Neural progenitor cell (in vitro differentiated cells): Measurements from ENCODE around the gene FARP2. TPM values are rescaled to one million over a fixed set of nuclear protein-coding genes. Genes with fewer than 3 reads are reported as not detected.

ENCODE experiments used
- DNase-seq: peaks from one replicate; pipeline ENCODE4 v3.0.0-alpha.2; 2016; ENCODE audit warnings: low spot score
- H2AFZ ChIP-seq: fragments of 200-600 bp; sonication (generic); replicated peaks from 2 replicates; pipeline ENCODE4 v1.6.1; 2016; ENCODE audit warnings: antibody characterized with exemption
- H3F3A ChIP-seq: fragments of 200-600 bp; sonication (generic); 2 replicates; pipeline ENCODE4 v1.6.1; 2016; ENCODE audit warnings: antibody characterized with exemption, low read depth
- H3K27ac ChIP-seq: fragments of 200-600 bp; sonication (generic); 2 replicates; pipeline ENCODE4 v1.5.1; 2016; ENCODE audit warnings: mild to moderate bottlenecking
- H3K27me3 ChIP-seq: fragments of 200-600 bp; sonication (generic); 2 replicates; pipeline ENCODE4 v1.6.1; 2016; ENCODE audit warnings: mild to moderate bottlenecking, moderate library complexity
- H3K36me3 ChIP-seq: fragments of 200-600 bp; sonication (generic); 2 replicates; pipeline ENCODE4 v1.5.1; 2016
- H3K4me1 ChIP-seq: fragments of 200-600 bp; sonication (generic); 2 replicates; pipeline ENCODE4 v1.6.1; 2016; ENCODE audit warnings: mixed run types
- H3K4me2 ChIP-seq: fragments of 200-600 bp; sonication (generic); 2 replicates; pipeline ENCODE4 v1.6.1; 2016
- H3K4me3 ChIP-seq: fragments of 200-600 bp; sonication (generic); 2 replicates; pipeline ENCODE4 v1.5.1; 2016
- H3K79me2 ChIP-seq: fragments of 200-600 bp; sonication (generic); 2 replicates; pipeline ENCODE4 v1.6.1; 2016; ENCODE audit warnings: low read depth
- H3K9ac ChIP-seq: fragments of 200-600 bp; sonication (generic); 2 replicates; pipeline ENCODE4 v1.6.1; 2016
- H3K9me3 ChIP-seq: fragments of 200-600 bp; sonication (generic); 2 replicates; pipeline ENCODE4 v1.5.1; 2016; ENCODE audit warnings: low read depth
- H4K20me1 ChIP-seq: fragments of 200-600 bp; sonication (generic); 2 replicates; pipeline ENCODE4 v1.6.1; 2016; ENCODE audit warnings: low read depth
- H3K27ac Mint-ChIP-seq: 3 replicates; pipeline ENCODE4 v1.8.0; 2021; ENCODE audit warnings: mixed read lengths
- H3K27me3 Mint-ChIP-seq: 2 replicates; pipeline ENCODE4 v1.8.0; 2022; ENCODE audit warnings: low read depth, mild to moderate bottlenecking, inconsistent platforms, moderate library complexity, mixed read lengths; ENCODE audit not compliant: insufficient read depth
- H3K36me3 Mint-ChIP-seq: 3 replicates; pipeline ENCODE4 v1.8.0; 2021; ENCODE audit warnings: mixed read lengths
- H3K4me1 Mint-ChIP-seq: 3 replicates; pipeline ENCODE4 v1.8.0; 2021; ENCODE audit warnings: mixed read lengths
- H3K4me3 Mint-ChIP-seq: 3 replicates; pipeline ENCODE4 v1.8.0; 2021; ENCODE audit warnings: mild to moderate bottlenecking, moderate library complexity, mixed read lengths
- H3K9me3 Mint-ChIP-seq: 3 replicates; pipeline ENCODE4 v1.8.0; 2020; ENCODE audit warnings: mixed read lengths
- CTCF ChIP-seq: fragments of 200-600 bp; sonication (generic); IDR thresholded peaks from 2 replicates; pipeline ENCODE4 v1.5.1; 2017; ENCODE audit warnings: antibody characterized with exemption, mild to moderate bottlenecking
- EZH2 ChIP-seq: fragments of 200-600 bp; sonication (generic); IDR thresholded peaks from 2 replicates; pipeline ENCODE4 v1.6.1; 2017; ENCODE audit warnings: antibody characterized with exemption, mild to moderate bottlenecking, moderate library complexity
- EZH2phosphoT487 ChIP-seq: fragments of 200-600 bp; sonication (generic); IDR thresholded peaks from 2 replicates; pipeline ENCODE4 v1.6.1; 2017; ENCODE audit warnings: antibody characterized with exemption
- total RNA-seq: library from RNA; depleted of rRNA; stranded (reverse); fragments of >200 nt; gene quantifications from 2 replicates; pipeline ENCODE4 v1.2.3, GENCODE V29; 2015; ENCODE audit warnings: low replicate concordance

FARP2 gene
- total RNA-seq, 1 donor from 2014 or later, result 32.3 TPM

GRCh38 chr2:241459520-241459919 lies 103.4 kb downstream of the FARP2 start:
- H3K4me1 Mint-ChIP-seq, result no peaks in the 10 kb centered on the region
- DNase-seq, result no peak
- H3K79me2 ChIP-seq, result no peaks in the 10 kb centered on the region
- H3K4me3 Mint-ChIP-seq, result no peak overlapping the region
- H3K27me3 ChIP-seq, result no peaks in the 10 kb centered on the region
- no peak for TF ChIP-seq EZH2
- no peak for TF ChIP-seq CTCF
- no peak for TF ChIP-seq EZH2phosphoT487
- H3K36me3 ChIP-seq, result no peaks in the 10 kb centered on the region
- H3K27me3 Mint-ChIP-seq, result no peaks in the 10 kb centered on the region
- H3K9me3 Mint-ChIP-seq, result no peaks in the 10 kb centered on the region
- H3K36me3 Mint-ChIP-seq, result no peaks in the 10 kb centered on the region
- no peaks in the 10 kb centered on the region for H4K20me1 ChIP-seq
- H2AFZ ChIP-seq, result no peak overlapping the region
- H3K9ac ChIP-seq, result no peak overlapping the region
- H3K27ac Mint-ChIP-seq, result no peak overlapping the region
- H3K4me2 ChIP-seq, result no peak overlapping the region
- H3K4me3 ChIP-seq, result no peak overlapping the region
- no peaks in the 10 kb centered on the region for H3K4me1 ChIP-seq
- no peaks in the 10 kb centered on the region for H3F3A ChIP-seq
- no peaks in the 10 kb centered on the region for H3K9me3 ChIP-seq
- H3K27ac ChIP-seq, result no peak overlapping the region

GRCh38 chr2:241460631-241461030 lies 104.5 kb downstream of the FARP2 start:
- Mint-ChIP-seq H3K4me1 (no peaks in the 10 kb centered on the region), H3K27ac (no peak overlapping the region), H3K9me3 (no peaks in the 10 kb centered on the region), H3K4me3 (no peak overlapping the region), H3K27me3 (no peaks in the 10 kb centered on the region), H3K36me3 (peaks cover 4% of the 10 kb centered on the region)
- no peaks in the 10 kb centered on the region for H3K4me1 ChIP-seq
- H3K79me2 ChIP-seq, result no peaks in the 10 kb centered on the region
- H2AFZ ChIP-seq, result no peak overlapping the region
- H3F3A ChIP-seq, result no peaks in the 10 kb centered on the region
- H3K27ac ChIP-seq, result no peak overlapping the region
- no peaks in the 10 kb centered on the region for H4K20me1 ChIP-seq
- DNase-seq, result no peak
- no peak overlapping the region for H3K4me3 ChIP-seq
- no peak overlapping the region for H3K9ac ChIP-seq
- H3K36me3 ChIP-seq, result no peaks in the 10 kb centered on the region
- TF ChIP-seq CTCF, result no peak
- TF ChIP-seq EZH2, result no peak
- no peak for TF ChIP-seq EZH2phosphoT487
- no peak overlapping the region for H3K4me2 ChIP-seq
- no peaks in the 10 kb centered on the region for H3K9me3 ChIP-seq
- no peaks in the 10 kb centered on the region for H3K27me3 ChIP-seq

GRCh38 chr2:241461693-241462677 lies 105.9 kb downstream of the FARP2 start:
- Histone ChIP-seq H3K9me3 (no peaks in the 10 kb centered on the region), H3K27me3 (no peaks in the 10 kb centered on the region)

More at GRCh38 chr2:241461693-241462677, 105.9 kb downstream of the FARP2 start:
- no peaks in the 10 kb centered on the region for H3K9me3 Mint-ChIP-seq
- peak overlapping the region; percentile 57 for H3K27ac Mint-ChIP-seq
- no peaks in the 10 kb centered on the region for H3K79me2 ChIP-seq
- no peak overlapping the region for H3K4me3 ChIP-seq
- H3K4me3 Mint-ChIP-seq, result no peak overlapping the region
- H3K36me3 ChIP-seq, result no peaks in the 10 kb centered on the region
- H2AFZ ChIP-seq, result no peak overlapping the region
- no peaks in the 10 kb centered on the region for H3K4me1 Mint-ChIP-seq
- TF ChIP-seq EZH2phosphoT487, result no peak
- H3K36me3 Mint-ChIP-seq, result peaks cover 6% of the 10 kb centered on the region
- H3K4me2 ChIP-seq, result no peak overlapping the region
- H3K27me3 Mint-ChIP-seq, result no peaks in the 10 kb centered on the region
- no peak overlapping the region for H3K9ac ChIP-seq
- H3K27ac ChIP-seq, result no peak overlapping the region
- no peak for DNase-seq
- no peaks in the 10 kb centered on the region for H3K4me1 ChIP-seq
- no peaks in the 10 kb centered on the region for H3F3A ChIP-seq
- H4K20me1 ChIP-seq, result no peaks in the 10 kb centered on the region
